Ovary (tissue), 9 donors: ENCODE data around the gene RAB27A. TPM values are rescaled to one million over a fixed set of nuclear protein-coding genes. Genes with fewer than 3 reads are reported as not detected.

ENCODE experiments used
- DNase-seq, 5 donors: peaks; one replicate each; pipeline ENCODE4 v3.0.0-alpha.2; 2019 to 2020
- H3K27ac ChIP-seq, 2 donors: fragments of 200-600 bp; one replicate each; pipeline versions ENCODE4 v1.5.1 to v1.8.0; 2019 to 2022
- H3K27me3 ChIP-seq: fragments of 200-600 bp; one replicate; pipeline ENCODE4 v1.8.0; 2022
- H3K36me3 ChIP-seq: fragments of 200-600 bp; sonication (generic); one replicate; pipeline ENCODE4 v1.5.1; 2019
- H3K4me1 ChIP-seq: one replicate; pipeline ENCODE4 v1.8.1; 2013; ENCODE audit warnings: mild to moderate bottlenecking, moderate library complexity; ENCODE audit not compliant: insufficient read depth
- H3K4me3 ChIP-seq: fragments of 200-600 bp; sonication (generic); one replicate; pipeline ENCODE4 v1.5.1; 2017
- H3K9me3 ChIP-seq, 2 donors: fragments of 200-600 bp in 1 of 2; sonication (generic) in 1 of 2; one replicate each; pipeline versions ENCODE4 v1.5.1 to v1.8.1; 2013 to 2019; ENCODE audit warnings: mild to moderate bottlenecking in 1 of 2, moderate library complexity in 1 of 2
- EP300 ChIP-seq: sonication (generic); formaldehyde crosslinking; IDR thresholded peaks from one replicate; pipeline ENCODE4 v1.6.1; 2017; ENCODE audit warnings: antibody characterized with exemption
- POLR2A ChIP-seq: fragments of 450-650 bp; IDR thresholded peaks from one replicate; pipeline ENCODE4 v1.6.1; 2017; ENCODE audit warnings: antibody characterized with exemption, mild to moderate bottlenecking, moderate library complexity
- WGBS, 3 donors: extraction: QIAGEN DNeasy Blood & Tissue Kit in 1 of 3; methylation state at CpG; one replicate each; pipeline versions ENCODE4 v1.1.5 to v1.1.7; 2013 to 2017; 5-methylcytosine and 5-hydroxymethylcytosine counted together
- intact Hi-C, 4 donors: fragments of 100-400 bp; cut with DNase I; formaldehyde crosslinking; loops; one replicate each; pipeline versions ENCODE4 v1.11.0 to v1.15.1; 2022 to 2023
- polyA plus RNA-seq, 2 donors: library from polyadenylated mRNA; stranded (reverse); fragments of 200-250 nt in 1 of 2; fragments of 350-450 nt in 1 of 2; fragmentation: Illumina TruSeq in 1 of 2; extraction: RNeasy Lipid Tissue Mini Kit (QIAGEN cat#74804) in 1 of 2; gene quantifications; one replicate each; pipeline ENCODE4 v1.2.3, GENCODE V29; 2013 to 2014
- total RNA-seq, 7 donors: library from RNA; depleted of rRNA in 2 of 7; stranded (reverse); fragments of >200 nt in 2 of 7; fragmentation: NEBNext Ultra II Directional in 3 of 7; extraction: Animal tissue kit (Norgen Biotek cat#: 25700) in 3 of 7; gene quantifications; one replicate each; pipeline versions ENCODE4 v1.1.0 to v1.2.4, GENCODE V29; 2016 to 2023
- TF ChIP-seq, protein P1 (sequence below), 3 donors: fragments of 450-650 bp in 2 of 3; fragments of 200-600 bp in 1 of 3; IDR thresholded peaks; one replicate each; pipeline versions ENCODE4 v1.5.1 to v1.8.0; 2016 to 2022; ENCODE audit warnings: antibody characterized with exemption in 3 of 3, mild to moderate bottlenecking in 1 of 3
- donor health status: DM: no; HTN: no; CAD: no; lungs with moderate emphysema.
- donor health status: DM: no; HTN: no; CAD: no.
- donor health status: Bipolar disorder and iron deficiency.
- donor health status: DM: yes; HTN: yes; CAD: no.
- donor health status: DM: no; HTN: no; CAD: no.
- donor health status: DM: yes; HTN: yes; CAD: no.

Gene RAB27A
- total and polyA plus RNA-seq, 9 donors: 5.8 to 38.0 (median 12.1) TPM

GRCh38 chr15:55196458-55197361 is 92.9 kb downstream of the RAB27A start, which contains the start of gene RSL24D1:
TSS of gene RSL24D1 (minus strand) at chr15:55196941. CDS start at chr15:55196890, 51 bp downstream.
- Histone ChIP-seq H3K36me3 (no peaks in the 10 kb centered on the region), H3K27ac (peak within 1 kb of the TSS; percentile 74 to 84), H3K9me3 (no peaks in the 10 kb centered on the region), H3K4me1 (peaks cover 5% of the 10 kb centered on the region), H3K4me3 (peak within 1 kb of the TSS; percentile 90), H3K27me3 (no peaks in the 10 kb centered on the region)
- TF ChIP-seq EP300: no peak
- TF ChIP-seq, protein P1, sequence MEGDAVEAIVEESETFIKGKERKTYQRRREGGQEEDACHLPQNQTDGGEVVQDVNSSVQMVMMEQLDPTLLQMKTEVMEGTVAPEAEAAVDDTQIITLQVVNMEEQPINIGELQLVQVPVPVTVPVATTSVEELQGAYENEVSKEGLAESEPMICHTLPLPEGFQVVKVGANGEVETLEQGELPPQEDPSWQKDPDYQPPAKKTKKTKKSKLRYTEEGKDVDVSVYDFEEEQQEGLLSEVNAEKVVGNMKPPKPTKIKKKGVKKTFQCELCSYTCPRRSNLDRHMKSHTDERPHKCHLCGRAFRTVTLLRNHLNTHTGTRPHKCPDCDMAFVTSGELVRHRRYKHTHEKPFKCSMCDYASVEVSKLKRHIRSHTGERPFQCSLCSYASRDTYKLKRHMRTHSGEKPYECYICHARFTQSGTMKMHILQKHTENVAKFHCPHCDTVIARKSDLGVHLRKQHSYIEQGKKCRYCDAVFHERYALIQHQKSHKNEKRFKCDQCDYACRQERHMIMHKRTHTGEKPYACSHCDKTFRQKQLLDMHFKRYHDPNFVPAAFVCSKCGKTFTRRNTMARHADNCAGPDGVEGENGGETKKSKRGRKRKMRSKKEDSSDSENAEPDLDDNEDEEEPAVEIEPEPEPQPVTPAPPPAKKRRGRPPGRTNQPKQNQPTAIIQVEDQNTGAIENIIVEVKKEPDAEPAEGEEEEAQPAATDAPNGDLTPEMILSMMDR (IDR thresholded peaks at IDR 0.05): peak; percentile 24 to 39 (median 38)
- peak; percentile 84 for TF ChIP-seq POLR2A
- peak; percentile 93 to 96 (median 94) for DNase-seq
- WGBS, 3 donors: 0% methylated on average over 62 of the region's 62 CpGs
- intact Hi-C loops: no loop called here

DNA sequence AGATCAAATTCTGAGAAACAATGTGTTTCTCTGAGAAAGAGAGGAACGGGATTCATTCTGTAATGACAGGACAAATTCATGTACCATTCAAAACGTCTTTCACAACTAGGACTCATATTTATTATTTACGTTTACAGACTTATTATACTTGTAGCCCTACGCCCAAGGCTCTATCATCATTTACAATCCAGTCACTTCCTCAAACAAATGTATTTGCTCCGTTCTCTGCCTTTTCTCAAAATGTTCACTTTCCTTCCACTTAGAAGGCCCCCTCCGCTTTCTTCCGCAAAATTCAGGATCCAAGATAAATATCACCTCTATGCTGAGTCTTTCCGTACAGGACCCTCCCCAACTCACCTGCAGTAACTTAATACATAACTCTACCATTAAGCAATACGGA is 93.6 kb downstream of the RAB27A start:
- H3K4me1 ChIP-seq: peaks cover 5% of the 10 kb centered on the region
- no peaks in the 10 kb centered on the region for H3K36me3 ChIP-seq
- H3K9me3 ChIP-seq: no peaks in the 10 kb centered on the region
- TF ChIP-seq, protein P1 (IDR thresholded peaks at IDR 0.05): no peak
- TF ChIP-seq POLR2A (no peak), EP300 (no peak)
- intact Hi-C loops: no loop called here
- 1 to 2% (median 1%) methylated on average over 9 of the region's 9 CpGs for WGBS, 3 donors
- H3K27me3 ChIP-seq: no peaks in the 10 kb centered on the region
- DNase-seq: no peak
- peak overlapping the region; percentile 90 for H3K4me3 ChIP-seq
- H3K27ac ChIP-seq: peak overlapping the region; percentile 74 to 84

GRCh38 chr15:55194256-55194655 is 95.4 kb downstream of the RAB27A start:
- no peak for DNase-seq
- no peaks in the 10 kb centered on the region for H3K36me3 ChIP-seq
- H3K4me1 ChIP-seq: peaks cover 5% of the 10 kb centered on the region
- intact Hi-C loops: no loop called here
- no peaks in the 10 kb centered on the region for H3K27me3 ChIP-seq
- no peaks in the 10 kb centered on the region for H3K9me3 ChIP-seq
- H3K4me3 ChIP-seq: no peak overlapping the region
- no peak overlapping the region for H3K27ac ChIP-seq
- TF ChIP-seq EP300: no peak
- no peak for TF ChIP-seq POLR2A
- TF ChIP-seq, protein P1 (IDR thresholded peaks at IDR 0.05): no peak

DNA sequence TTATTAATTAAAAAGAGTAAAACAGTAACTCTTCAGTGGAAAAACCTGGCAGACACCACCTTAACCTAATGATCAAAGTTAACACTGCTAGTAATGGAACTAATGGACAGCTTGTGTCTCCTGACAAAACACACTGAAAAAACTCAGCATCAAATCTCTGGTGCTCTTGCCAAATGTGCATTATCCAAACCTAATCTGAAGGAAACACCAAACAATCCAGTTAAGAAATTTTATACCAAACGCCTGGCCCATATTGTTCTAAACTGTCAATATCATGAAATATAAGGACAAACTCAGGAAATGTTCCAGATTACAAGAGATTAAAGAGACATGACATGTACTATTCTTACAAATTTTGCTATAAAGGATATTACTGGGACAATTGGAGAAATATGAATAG is 103.3 kb downstream of the RAB27A start:
- WGBS, 3 donors: 41 to 71% (median 68%) methylated on average over 1 of the region's 1 CpG
- Histone ChIP-seq H3K27ac (no peak overlapping the region), H3K36me3 (no peaks in the 10 kb centered on the region), H3K4me1 (no peaks in the 10 kb centered on the region), H3K27me3 (no peaks in the 10 kb centered on the region), H3K4me3 (no peak overlapping the region), H3K9me3 (no peaks in the 10 kb centered on the region)
- intact Hi-C loops: loop anchor here in 1 of 4 donors (5.0 kb wide), 1 partner anchor 1839 kb away; no protein-coding TSS in a partner anchor
- TF ChIP-seq, protein P1 (IDR thresholded peaks at IDR 0.05): no peak
- TF ChIP-seq EP300 (no peak), POLR2A (no peak)
- DNase-seq: no peak
